ENCODE results near the gene HES2. TPM values are rescaled to one million over a fixed set of nuclear protein-coding genes. Genes with fewer than 3 reads are reported as not detected.
A peak's percentile ranks its signal among the peaks of the same experiment; 100 is the strongest.
"Not testable (repeated sequence)": the region's sequence is repeated elsewhere in the genome, so short reads cannot be mapped to it uniquely, and the experiment has no call there.

The HES2 gene
- total RNA-seq, 1 donor from 2014 or later = 9.9 TPM

- no peak for DNase-seq
Measured at GRCh38 chr1:6435129-6435528, 15.4 kb upstream of the HES2 start.

- DNase-seq = no peak
Measured at GRCh38 chr1:6434186-6434585, 14.5 kb upstream of the HES2 start.

- not testable (repeated sequence) for DNase-seq
Measured at GRCh38 chr1:6431645-6432579, 12.2 kb upstream of the HES2 start.

- not testable (repeated sequence) for DNase-seq
Measured at GRCh38 chr1:6429660-6430411, 10.1 kb upstream of the HES2 start.

GRCh38 chr1:6428453-6428852 is 8.7 kb upstream of the HES2 start:
- not testable (repeated sequence) for DNase-seq

- no peak for DNase-seq
Measured at GRCh38 chr1:6427441-6428390, 8.0 kb upstream of the HES2 start.

GRCh38 chr1:6426972-6427350 is 7.2 kb upstream of the HES2 start:
- DNase-seq = no peak

GRCh38 chr1:6426277-6426971 is 6.7 kb upstream of the HES2 start:
- no peak for DNase-seq

- no peak for DNase-seq
Measured at GRCh38 chr1:6425658-6426057, 5.9 kb upstream of the HES2 start.

GRCh38 chr1:6424619-6425593 is 5.2 kb upstream of the HES2 start, which contains the start of gene ESPN:
Gene ESPN, plus strand, starts transcription at chr1:6424776. Its CDS starts 180 bp downstream, at chr1:6424956.
- no peak for DNase-seq

- DNase-seq = no peak
Measured at GRCh38 chr1:6424000-6424565, 4.4 kb upstream of the HES2 start.

- peak; percentile 77 for DNase-seq
Measured at GRCh38 chr1:6423321-6423999, 3.7 kb upstream of the HES2 start.

GRCh38 chr1:6421266-6421665 is 1.5 kb upstream of the HES2 start:
- no peak for DNase-seq

- no peak for DNase-seq
Measured at GRCh38 chr1:6420454-6421042, 829 bp upstream of the HES2 start.

- DNase-seq = peak; percentile 38
Measured at GRCh38 chr1:6419397-6419803, 319 bp downstream of the HES2 start.

GRCh38 chr1:6418668-6419396 is 887 bp downstream of the HES2 start:
- DNase-seq = peak; percentile 45

- DNase-seq = no peak
Measured at GRCh38 chr1:6417961-6418667, 1.6 kb downstream of the HES2 start.

- no peak for DNase-seq
Measured at GRCh38 chr1:6416906-6417305, 2.8 kb downstream of the HES2 start.
